Fibroblast of peridontal ligament (primary cell): ENCODE data around the gene GCAT.
"Not testable (repeated sequence)": the region's sequence is repeated elsewhere in the genome, so short reads cannot be mapped to it uniquely, and the experiment has no call there.

Experiments used
- DNase-seq: peaks from one replicate; pipeline ENCODE4 v3.0.0-alpha.2; 2010; ENCODE audit errors: extremely low read depth

Gene GCAT

GRCh38 chr22:37782340-37783168, 25.2 kb upstream of the GCAT start:
- DNase-seq: no peak

GRCh38 chr22:37784829-37785495, 22.8 kb upstream of the GCAT start:
- DNase-seq: no peak

- no peak for DNase-seq
Observed at GRCh38 chr22:37790234-37790633, 17.5 kb upstream of the GCAT start.

- DNase-seq: no peak
Observed at GRCh38 chr22:37792494-37792893, 15.2 kb upstream of the GCAT start.

GRCh38 chr22:37794376-37794775, 13.4 kb upstream of the GCAT start:
- no peak for DNase-seq

- DNase-seq: no peak
Observed at GRCh38 chr22:37796079-37796478, 11.7 kb upstream of the GCAT start.

- DNase-seq: not testable (repeated sequence)
Observed at GRCh38 chr22:37797259-37797658, 10.5 kb upstream of the GCAT start.

- DNase-seq: no peak
Observed at GRCh38 chr22:37797874-37798500, 9.7 kb upstream of the GCAT start.

- DNase-seq: not testable (repeated sequence)
Observed at GRCh38 chr22:37799979-37800378, 7.8 kb upstream of the GCAT start.

GRCh38 chr22:37801946-37802309, 5.8 kb upstream of the GCAT start:
- DNase-seq: no peak

GRCh38 chr22:37802310-37803194, 5.2 kb upstream of the GCAT start:
- no peak for DNase-seq

GRCh38 chr22:37803195-37803638, 4.5 kb upstream of the GCAT start:
- DNase-seq: no peak

GRCh38 chr22:37803639-37804351, 3.9 kb upstream of the GCAT start:
- DNase-seq: no peak

GRCh38 chr22:37804352-37804880, 3.3 kb upstream of the GCAT start:
- DNase-seq: no peak

GRCh38 chr22:37804881-37805809, 2.6 kb upstream of the GCAT start:
- DNase-seq: peak; percentile 75

- no peak for DNase-seq
Observed at GRCh38 chr22:37805810-37806277, 1.9 kb upstream of the GCAT start.

GRCh38 chr22:37806409-37807333, 1.1 kb upstream of the GCAT start:
- no peak for DNase-seq

- peak; percentile 45 for DNase-seq
Observed at GRCh38 chr22:37808294-37808657, 542 bp downstream of the GCAT start.
